HG03457 (cell line): Measurements from ENCODE around the gene ANKRD45.
"Not testable (repeated sequence)": the region's sequence is repeated elsewhere in the genome, so short reads cannot be mapped to it uniquely, and the experiment has no call there.

Experiments
- ATAC-seq: cut with Tn5 transposase; IDR thresholded peaks from one replicate; pipeline ENCODE4 v1.9.1; 2021; ENCODE audit warnings: moderate number of reproducible peaks; ENCODE audit not compliant: unreplicated experiment

Gene ANKRD45

DNA sequence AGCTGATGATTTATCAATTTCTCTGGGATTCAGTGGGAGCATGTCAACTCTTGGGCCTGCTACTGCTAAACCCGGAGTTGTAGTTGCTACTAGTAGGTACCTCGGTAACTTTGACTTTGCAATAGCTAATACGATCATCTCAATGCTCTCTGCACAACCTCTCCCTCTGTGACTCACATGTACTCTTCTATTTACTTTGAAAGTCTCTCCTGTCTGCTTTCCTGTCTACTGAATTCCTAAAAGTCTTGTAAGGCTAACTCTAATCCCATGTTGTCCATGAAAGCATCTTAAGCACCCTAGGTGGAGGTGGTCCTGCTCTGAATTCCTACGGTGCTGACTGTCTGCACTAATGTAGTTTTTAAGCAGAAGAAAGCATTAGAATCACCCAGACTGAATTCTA, 96.1 kb downstream of the ANKRD45 start:
- no peak for ATAC-seq

DNA sequence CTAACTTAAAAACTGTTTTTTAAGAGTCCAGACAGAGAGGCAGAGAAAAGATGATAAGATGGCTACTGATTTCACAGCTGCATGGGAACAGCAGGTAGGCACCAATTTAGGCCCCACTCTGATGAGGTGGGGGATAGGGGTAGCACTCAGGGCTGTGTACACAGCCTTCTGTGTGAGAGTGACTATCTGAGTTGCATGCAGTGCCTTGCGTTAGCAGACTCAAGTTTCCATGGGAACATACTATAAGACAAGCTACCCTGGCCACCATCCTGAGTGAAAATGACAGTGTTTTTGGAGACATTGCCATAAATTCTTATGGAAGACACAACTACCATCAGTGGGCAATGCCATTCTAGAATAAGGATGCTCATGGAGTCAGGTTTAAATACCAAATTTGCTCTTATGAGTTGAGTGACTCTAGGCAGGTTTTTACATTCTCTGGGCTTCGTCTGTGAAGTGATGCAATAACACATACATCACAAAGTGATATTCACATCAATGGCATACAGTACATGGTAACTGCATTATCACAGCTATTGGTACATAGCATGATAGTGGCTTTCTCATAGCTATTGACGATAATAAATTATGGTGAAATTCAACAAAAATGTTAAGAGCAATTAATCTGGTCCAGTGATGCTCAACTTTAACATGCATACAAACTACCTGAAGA, 97.3 kb downstream of the ANKRD45 start:
- ATAC-seq: no peak

DNA sequence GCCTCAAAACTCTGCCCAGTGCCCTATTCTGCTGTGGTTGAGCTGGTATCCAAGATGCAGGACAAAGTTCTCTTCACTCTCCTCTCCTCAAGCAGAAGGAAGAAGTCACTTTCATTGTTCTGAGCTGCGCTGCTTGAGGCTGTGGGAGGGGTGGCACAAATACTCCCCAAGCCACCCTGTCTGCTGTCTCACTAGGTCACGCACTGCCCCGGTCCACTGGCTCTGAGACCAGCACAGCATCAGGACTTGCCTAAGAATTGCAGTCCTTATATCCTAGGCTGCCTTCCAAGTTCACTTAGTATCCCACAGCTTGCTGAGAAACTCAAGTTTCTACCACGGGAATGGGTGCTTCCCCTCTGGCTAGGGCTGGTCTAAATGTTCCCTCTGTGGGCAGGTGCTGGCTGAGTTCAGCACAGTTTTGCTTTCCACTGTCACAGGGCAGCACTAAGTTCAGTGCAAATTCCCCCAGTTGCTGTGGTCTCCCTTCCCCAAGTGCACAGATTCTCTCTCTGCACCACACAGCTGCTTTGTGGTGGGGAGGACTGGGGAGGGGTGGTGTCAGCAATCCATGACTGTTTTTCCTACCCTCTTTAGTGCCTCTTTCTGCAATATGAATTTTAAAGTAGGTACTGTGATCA, 99.2 kb downstream of the ANKRD45 start:
- no peak for ATAC-seq

DNA sequence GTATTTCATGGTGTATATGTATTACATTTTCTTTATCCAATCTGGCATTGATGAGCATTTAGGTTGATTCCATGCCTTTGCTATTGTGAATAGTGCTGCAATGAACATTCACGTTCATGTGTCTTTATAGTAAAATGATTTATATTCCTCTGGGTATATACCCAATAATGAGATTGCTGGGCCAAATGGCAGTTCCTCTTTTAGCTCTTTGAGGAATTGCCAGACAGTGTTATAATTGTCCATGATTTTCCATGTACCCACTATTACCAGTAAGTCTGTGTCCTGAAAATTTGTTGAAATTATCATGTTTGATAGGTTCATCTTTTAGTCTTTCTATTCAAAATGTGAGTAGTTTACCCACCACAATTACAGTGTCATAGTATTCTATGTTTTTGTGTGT, 101.2 kb downstream of the ANKRD45 start:
- no peak for ATAC-seq

DNA sequence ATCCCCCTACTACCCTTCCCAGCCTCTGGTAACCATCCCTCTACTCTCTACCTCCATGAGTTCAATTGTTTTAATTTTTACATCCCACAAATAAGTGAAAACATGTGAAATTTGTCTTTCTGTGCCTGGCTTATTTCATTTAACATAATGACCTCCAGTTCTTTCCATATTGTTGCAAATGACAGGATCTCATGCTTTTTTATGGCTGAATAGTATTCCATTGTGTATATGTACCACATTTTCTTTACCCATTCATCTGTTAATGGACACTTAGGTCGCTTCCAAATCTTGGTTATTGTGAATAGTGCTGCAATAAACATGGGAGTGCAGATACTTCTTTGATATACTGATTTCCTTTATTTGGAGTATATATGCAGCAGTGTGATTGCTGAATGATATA, 105.8 kb downstream of the ANKRD45 start:
- ATAC-seq: not testable (repeated sequence)

DNA sequence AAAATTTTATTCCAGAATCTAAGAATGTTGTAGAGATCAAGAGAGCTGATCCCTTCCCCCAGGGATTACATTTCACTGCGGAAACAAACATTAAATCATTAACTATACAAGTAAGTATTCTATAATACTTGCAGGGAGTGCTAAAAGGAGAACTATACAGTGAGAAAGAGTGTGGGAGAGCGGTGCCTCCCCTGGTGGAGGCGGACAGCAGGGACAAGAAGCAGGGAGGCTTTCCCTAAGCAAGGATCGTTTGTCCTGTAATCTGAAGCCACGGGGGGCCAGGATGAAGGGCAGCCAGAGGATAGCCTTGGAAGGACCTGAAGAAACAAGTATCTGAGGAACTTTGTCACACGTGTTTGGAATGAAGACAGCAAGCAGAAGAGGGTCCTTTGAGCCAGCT, 106.8 kb downstream of the ANKRD45 start:
- ATAC-seq: no peak

DNA sequence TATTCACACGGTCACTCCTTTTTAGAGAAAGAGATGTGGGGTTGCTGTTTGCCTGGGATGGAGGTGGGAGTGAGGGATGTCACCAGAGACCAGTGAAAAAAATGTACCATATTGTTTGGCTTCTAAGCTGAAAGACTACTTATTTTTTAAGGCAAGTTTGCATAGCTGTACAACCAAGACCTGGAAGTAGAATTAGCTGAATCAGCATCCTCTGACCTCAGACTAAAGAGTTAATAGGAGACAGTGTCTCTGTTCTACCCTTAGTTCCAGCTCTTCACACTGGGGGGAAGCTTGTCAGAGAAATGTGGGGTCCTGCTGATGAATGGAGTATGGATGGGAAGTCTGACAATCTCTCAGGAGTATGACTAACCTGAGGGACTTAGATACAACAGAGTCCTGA, 108.4 kb downstream of the ANKRD45 start:
- no peak for ATAC-seq

DNA sequence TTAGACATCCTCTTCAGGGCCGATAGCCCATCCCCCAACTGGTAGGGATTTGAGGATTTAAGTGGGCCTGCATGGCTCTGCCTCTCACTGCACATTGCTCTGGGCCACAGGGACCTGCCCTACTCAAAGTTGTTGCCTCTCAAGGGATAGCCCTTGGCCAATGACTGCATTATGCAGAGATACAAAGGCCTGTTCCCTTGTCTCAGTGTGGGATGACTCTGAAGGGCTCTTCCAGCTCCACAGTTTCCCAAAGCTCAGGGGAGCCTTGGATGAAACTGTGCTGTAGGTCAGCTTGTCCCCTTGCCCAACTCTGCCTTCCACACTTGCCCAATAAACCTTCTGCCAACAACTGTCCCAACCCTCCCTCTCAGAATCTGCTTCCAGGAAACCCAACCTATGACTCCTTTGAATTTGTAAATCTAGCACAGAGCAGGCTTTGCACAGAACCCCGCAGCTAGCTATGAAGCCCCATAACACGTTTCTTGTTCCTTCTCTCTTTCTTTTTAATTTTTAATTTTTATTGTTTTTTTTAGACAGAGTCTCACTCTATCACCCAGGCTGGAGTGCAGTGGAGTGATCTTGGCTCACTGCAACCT, 109.3 kb downstream of the ANKRD45 start:
- no peak for ATAC-seq
